Hepatocyte (in vitro differentiated cells): ENCODE data around the gene ANKRD31. TPM values are rescaled to one million over a fixed set of nuclear protein-coding genes. Genes with fewer than 3 reads are reported as not detected.
A peak's percentile ranks its signal among the peaks of the same experiment; 100 is the strongest.

Source experiments
- DNase-seq: peaks from one replicate; pipeline ENCODE4 v3.0.0-alpha.2; 2016; ENCODE audit warnings: low spot score
- H2AFZ ChIP-seq: fragments of 200-600 bp; sonication (generic); 2 replicates; pipeline ENCODE4 v1.6.0; 2016; ENCODE audit warnings: antibody characterized with exemption, mild to moderate bottlenecking
- H3K27ac ChIP-seq: fragments of 200-600 bp; sonication (generic); 2 replicates; pipeline ENCODE4 v1.5.1; 2016; ENCODE audit warnings: mild to moderate bottlenecking
- H3K27me3 ChIP-seq: fragments of 200-600 bp; sonication (generic); 2 replicates; pipeline ENCODE4 v1.6.1; 2016
- H3K36me3 ChIP-seq: fragments of 200-600 bp; sonication (generic); replicated peaks from 2 replicates; pipeline ENCODE4 v1.5.1; 2016; ENCODE audit warnings: low read depth; ENCODE audit not compliant: insufficient read depth
- H3K4me1 ChIP-seq: fragments of 200-600 bp; sonication (generic); 2 replicates; pipeline ENCODE4 v1.5.1; 2016; ENCODE audit warnings: mild to moderate bottlenecking, moderate library complexity; ENCODE audit not compliant: insufficient read depth
- H3K4me2 ChIP-seq: fragments of 200-600 bp; sonication (generic); 2 replicates; pipeline ENCODE4 v1.6.0; 2016
- H3K4me3 ChIP-seq: fragments of 200-600 bp; sonication (generic); 2 replicates; pipeline ENCODE4 v1.5.1; 2016; ENCODE audit warnings: mild to moderate bottlenecking
- H3K79me2 ChIP-seq: fragments of 200-600 bp; sonication (generic); 2 replicates; pipeline ENCODE4 v1.6.0; 2017; ENCODE audit warnings: mild to moderate bottlenecking
- H3K9me2 ChIP-seq: fragments of 200-600 bp; sonication (generic); replicated peaks from 2 replicates; pipeline ENCODE4 v1.6.0; 2017; ENCODE audit warnings: mild to moderate bottlenecking; ENCODE audit not compliant: insufficient read depth
- H3K9me3 ChIP-seq: fragments of 200-600 bp; sonication (generic); 2 replicates; pipeline ENCODE4 v1.5.1; 2016; ENCODE audit warnings: low read depth, mild to moderate bottlenecking
- H4K20me1 ChIP-seq: fragments of 200-600 bp; sonication (generic); 2 replicates; pipeline ENCODE4 v1.6.0; 2016; ENCODE audit warnings: mild to moderate bottlenecking; ENCODE audit not compliant: insufficient read depth, poor library complexity, severe bottlenecking
- EZH2 ChIP-seq: fragments of 200-600 bp; sonication (generic); IDR thresholded peaks from 2 replicates; pipeline ENCODE4 v1.6.1; 2016; ENCODE audit warnings: antibody characterized with exemption, mild to moderate bottlenecking, borderline replicate concordance
- EZH2phosphoT487 ChIP-seq: fragments of 200-600 bp; sonication (generic); IDR thresholded peaks from one replicate; pipeline ENCODE4 v1.6.1; 2018; ENCODE audit warnings: antibody characterized with exemption, mild to moderate bottlenecking, low read depth, moderate library complexity; ENCODE audit not compliant: unreplicated experiment, severe bottlenecking
- WGBS: methylation state at CpG from one replicate; pipeline ENCODE4 v1.1.6; 2016; ENCODE audit warnings: low lambda C conversion rate; ENCODE audit errors: missing lambda C conversion rate; 5-methylcytosine and 5-hydroxymethylcytosine counted together
- polyA plus RNA-seq: library from polyadenylated mRNA; unstranded; fragments of >200 nt; fragmentation: Nextera tagmentation; extraction: Ambion mirVana; gene quantifications from 2 replicates; pipeline ENCODE4 v1.2.1, GENCODE V29; 2016
- total RNA-seq: library from RNA; depleted of rRNA; stranded (reverse); fragments of >200 nt; gene quantifications from 2 replicates; pipeline ENCODE4 v1.2.3, GENCODE V29; 2014
- TF ChIP-seq, protein P1 (sequence below): fragments of 200-600 bp; sonication (generic); IDR thresholded peaks from 2 replicates; pipeline ENCODE4 v1.5.1; 2016; ENCODE audit warnings: antibody characterized with exemption, mild to moderate bottlenecking; ENCODE audit not compliant: poor library complexity

The ANKRD31 gene
- total and polyA plus RNA-seq, 2 experiments from 2014 or later: 0.19 to 0.47 TPM

DNA sequence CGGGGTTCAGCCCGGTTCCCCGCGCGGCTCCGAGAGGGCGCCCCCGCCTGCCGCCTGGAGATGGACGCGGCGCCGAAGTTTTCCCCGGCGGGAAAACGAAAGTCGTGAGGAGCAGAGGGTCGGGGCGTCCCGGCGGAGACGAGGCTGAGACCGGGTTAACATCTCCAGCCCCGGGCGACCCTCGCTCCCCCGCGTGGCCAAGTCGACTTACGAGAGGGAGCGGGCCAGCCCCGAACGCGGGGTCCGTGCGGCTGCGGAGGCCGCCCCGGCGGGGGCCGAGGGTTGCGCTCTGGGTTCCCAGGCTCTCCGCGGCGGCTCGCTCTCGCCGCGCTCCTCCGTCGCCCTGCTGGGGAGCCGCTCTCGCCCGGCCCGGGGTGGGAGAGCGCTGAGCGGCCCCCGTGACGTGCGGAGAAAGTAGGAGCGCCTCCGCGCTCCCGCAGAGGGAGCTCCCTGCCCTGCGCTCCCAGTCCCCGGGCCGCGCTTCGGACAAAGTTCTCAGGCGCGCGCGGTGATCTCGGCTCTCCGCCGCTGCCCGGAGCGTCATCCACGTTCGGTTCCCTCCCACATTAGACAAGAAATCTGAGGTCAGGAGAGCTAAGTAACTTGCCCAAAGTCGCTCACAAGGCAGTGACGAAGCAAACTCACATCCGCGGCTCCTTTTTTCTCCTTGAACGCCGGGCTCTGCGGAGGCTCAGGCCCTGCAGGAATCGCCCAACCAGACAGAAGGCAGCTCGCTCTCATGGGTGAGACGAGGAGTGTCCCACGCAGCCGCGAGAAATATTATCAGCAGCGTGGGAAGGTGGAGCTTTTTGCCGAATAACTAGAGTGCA is 183.2 kb downstream of the ANKRD31 start:
- Histone ChIP-seq H3K36me3 (no peaks in the 10 kb centered on the region), H3K27me3 (no peaks in the 10 kb centered on the region), H2AFZ (peak overlapping the region; percentile 71), H3K4me2 (peak overlapping the region; percentile 85), H3K27ac (peak overlapping the region; percentile 90), H3K4me1 (peaks cover 10% of the 10 kb centered on the region), H4K20me1 (no peaks in the 10 kb centered on the region), H3K9me2 (no peaks in the 10 kb centered on the region), H3K4me3 (peak overlapping the region; percentile 83), H3K9me3 (no peaks in the 10 kb centered on the region), H3K79me2 (peaks cover 25% of the 10 kb centered on the region)
- TF ChIP-seq EZH2phosphoT487: no peak
- TF ChIP-seq, protein P1, sequence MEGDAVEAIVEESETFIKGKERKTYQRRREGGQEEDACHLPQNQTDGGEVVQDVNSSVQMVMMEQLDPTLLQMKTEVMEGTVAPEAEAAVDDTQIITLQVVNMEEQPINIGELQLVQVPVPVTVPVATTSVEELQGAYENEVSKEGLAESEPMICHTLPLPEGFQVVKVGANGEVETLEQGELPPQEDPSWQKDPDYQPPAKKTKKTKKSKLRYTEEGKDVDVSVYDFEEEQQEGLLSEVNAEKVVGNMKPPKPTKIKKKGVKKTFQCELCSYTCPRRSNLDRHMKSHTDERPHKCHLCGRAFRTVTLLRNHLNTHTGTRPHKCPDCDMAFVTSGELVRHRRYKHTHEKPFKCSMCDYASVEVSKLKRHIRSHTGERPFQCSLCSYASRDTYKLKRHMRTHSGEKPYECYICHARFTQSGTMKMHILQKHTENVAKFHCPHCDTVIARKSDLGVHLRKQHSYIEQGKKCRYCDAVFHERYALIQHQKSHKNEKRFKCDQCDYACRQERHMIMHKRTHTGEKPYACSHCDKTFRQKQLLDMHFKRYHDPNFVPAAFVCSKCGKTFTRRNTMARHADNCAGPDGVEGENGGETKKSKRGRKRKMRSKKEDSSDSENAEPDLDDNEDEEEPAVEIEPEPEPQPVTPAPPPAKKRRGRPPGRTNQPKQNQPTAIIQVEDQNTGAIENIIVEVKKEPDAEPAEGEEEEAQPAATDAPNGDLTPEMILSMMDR: peak; percentile 14
- under 1% methylated on average over 73 of the region's 95 CpGs for WGBS
- DNase-seq: peak; percentile 88

DNA sequence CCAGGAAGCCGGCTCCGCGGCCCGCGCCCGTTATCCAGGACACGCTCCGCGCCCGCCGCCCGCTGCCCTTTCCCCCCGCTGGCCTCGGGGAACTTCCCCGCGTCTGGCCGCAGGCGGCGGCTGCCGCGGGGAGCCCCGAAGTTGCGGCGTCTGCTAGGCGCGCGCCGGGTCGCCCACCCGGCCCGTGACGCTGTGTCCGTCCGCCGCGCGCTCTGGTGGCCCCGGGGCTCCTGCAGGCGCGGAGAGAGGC is 183.7 kb downstream of the ANKRD31 start:
- peak overlapping the region; percentile 83 for H3K4me3 ChIP-seq
- no peaks in the 10 kb centered on the region for H3K36me3 ChIP-seq
- H3K27me3 ChIP-seq: no peaks in the 10 kb centered on the region
- peaks cover 30% of the 10 kb centered on the region for H3K79me2 ChIP-seq
- H3K4me1 ChIP-seq: peaks cover 13% of the 10 kb centered on the region
- no peaks in the 10 kb centered on the region for H3K9me2 ChIP-seq
- H2AFZ ChIP-seq: peak overlapping the region; percentile 71
- H4K20me1 ChIP-seq: no peaks in the 10 kb centered on the region
- DNase-seq: no peak
- H3K27ac ChIP-seq: peak overlapping the region; percentile 90
- TF ChIP-seq EZH2phosphoT487 (no peak), EZH2 (no peak)
- TF ChIP-seq, protein P1: no peak
- WGBS: 0% methylated on average over 21 of the region's 40 CpGs
- peak overlapping the region; percentile 85 for H3K4me2 ChIP-seq
- H3K9me3 ChIP-seq: no peaks in the 10 kb centered on the region

DNA sequence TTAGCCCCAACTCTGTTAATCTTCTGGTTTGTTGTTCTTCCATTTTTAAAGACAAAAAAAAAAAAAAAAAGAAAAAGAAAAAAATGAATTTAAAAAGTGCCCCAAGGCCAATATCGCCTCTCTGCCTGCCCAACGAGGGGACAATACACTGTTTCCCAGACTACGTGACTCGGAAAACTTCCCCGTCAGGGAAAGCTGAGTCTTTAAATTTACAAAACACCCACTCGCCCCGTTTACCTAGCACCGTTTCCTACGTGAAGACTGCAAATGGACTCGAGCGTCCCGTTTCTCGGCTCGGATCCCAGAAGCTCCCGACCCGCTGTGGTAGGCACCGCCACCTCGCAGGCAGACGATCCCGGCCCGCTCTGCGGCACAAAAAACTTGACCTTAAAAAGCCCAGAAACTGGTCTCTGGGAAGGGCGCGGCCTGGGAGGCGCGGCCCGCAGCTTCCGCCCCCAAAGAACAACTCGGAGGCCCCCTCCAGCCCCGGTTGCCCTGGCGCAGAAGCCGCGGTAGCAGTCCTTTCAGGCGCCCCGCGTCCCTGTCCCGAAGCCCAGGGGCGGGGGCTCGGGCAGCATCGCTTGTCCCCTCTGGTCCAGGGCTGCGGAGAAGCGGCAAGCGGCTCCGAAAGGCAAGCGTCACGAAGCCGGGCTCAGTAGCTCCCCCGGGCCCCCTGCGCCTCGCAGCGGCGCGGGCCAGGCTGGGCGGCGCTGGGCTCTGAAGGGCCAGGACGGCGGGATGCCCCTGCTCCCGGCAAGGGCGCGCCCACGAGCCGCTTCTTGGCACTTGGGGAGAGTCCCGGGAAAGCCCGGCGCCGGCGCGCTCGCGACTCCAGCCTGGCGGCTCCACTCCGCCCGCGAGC is 184.3 kb downstream of the ANKRD31 start, which contains the start of gene GCNT4:
Gene GCNT4, minus strand, starts transcription at position 367 of the 862 bp plus-strand sequence. CDS start 22,521 bp downstream, outside the sequence.
- H3K9me3 ChIP-seq: no peaks in the 10 kb centered on the region
- peak; percentile 75 for DNase-seq
- H3K4me2 ChIP-seq: peak within 1 kb of the TSS; percentile 85
- peak; percentile 29 for TF ChIP-seq EZH2
- TF ChIP-seq, protein P1: no peak
- no peaks in the 10 kb centered on the region for H3K9me2 ChIP-seq
- peaks cover 33% of the 10 kb centered on the region for H3K79me2 ChIP-seq
- peak within 1 kb of the TSS; percentile 90 for H3K27ac ChIP-seq
- peak within 1 kb of the TSS; percentile 83 for H3K4me3 ChIP-seq
- peaks cover 16% of the 10 kb centered on the region for H3K4me1 ChIP-seq
- H3K27me3 ChIP-seq: no peaks in the 10 kb centered on the region
- peak within 1 kb of the TSS; percentile 71 for H2AFZ ChIP-seq
- no peaks in the 10 kb centered on the region for H3K36me3 ChIP-seq
- WGBS: 2% methylated on average over 73 of the region's 74 CpGs
- H4K20me1 ChIP-seq: no peaks in the 10 kb centered on the region
